Smooth muscle cell (in vitro differentiated cells): ENCODE results near the gene C9orf43. TPM values are rescaled to one million over a fixed set of nuclear protein-coding genes. Genes with fewer than 3 reads are reported as not detected.
A peak's percentile ranks its signal among the peaks of the same experiment; 100 is the strongest.
"Not testable (repeated sequence)": the region's sequence is repeated elsewhere in the genome, so short reads cannot be mapped to it uniquely, and the experiment has no call there.

Source experiments
- DNase-seq: peaks from one replicate; lab custom pipeline; 2025; ENCODE audit not compliant: unreplicated experiment; lab: John Stamatoyannopoulos, UW
- H2AFZ ChIP-seq: fragments of 200-600 bp; sonication (generic); 2 replicates; pipeline ENCODE4 v1.6.0; 2016; ENCODE audit warnings: antibody characterized with exemption, low read depth, mild to moderate bottlenecking
- H3F3A ChIP-seq: fragments of 200-600 bp; sonication (generic); 2 replicates; pipeline ENCODE4 v1.6.0; 2017; ENCODE audit warnings: antibody characterized with exemption, low read depth
- H3K27ac ChIP-seq: fragments of 200-600 bp; sonication (generic); 2 replicates; pipeline ENCODE4 v1.5.1; 2016; ENCODE audit warnings: low read depth, mild to moderate bottlenecking
- H3K27me3 ChIP-seq: fragments of 200-600 bp; sonication (generic); 2 replicates; pipeline ENCODE4 v1.6.1; 2016; ENCODE audit warnings: low read depth, mild to moderate bottlenecking
- H3K36me3 ChIP-seq: fragments of 200-600 bp; sonication (generic); 2 replicates; pipeline ENCODE4 v1.5.1; 2016; ENCODE audit warnings: low read depth
- H3K4me1 ChIP-seq: fragments of 200-600 bp; sonication (generic); 2 replicates; pipeline ENCODE4 v1.5.1; 2016; ENCODE audit warnings: low read depth
- H3K4me2 ChIP-seq: fragments of 200-600 bp; sonication (generic); 2 replicates; pipeline ENCODE4 v1.6.0; 2016; ENCODE audit warnings: mild to moderate bottlenecking
- H3K4me3 ChIP-seq: fragments of 200-600 bp; sonication (generic); 2 replicates; pipeline ENCODE4 v1.5.1; 2016; ENCODE audit warnings: mild to moderate bottlenecking
- H3K79me2 ChIP-seq: fragments of 200-600 bp; sonication (generic); 2 replicates; pipeline ENCODE4 v1.6.0; 2016; ENCODE audit warnings: low read depth, mild to moderate bottlenecking
- H3K9ac ChIP-seq: fragments of 200-600 bp; sonication (generic); 2 replicates; pipeline ENCODE4 v1.6.0; 2016; ENCODE audit warnings: low read depth
- H3K9me3 ChIP-seq: fragments of 200-600 bp; sonication (generic); replicated peaks from 2 replicates; pipeline ENCODE4 v1.5.1; 2016; ENCODE audit warnings: low read depth
- H4K20me1 ChIP-seq: fragments of 200-600 bp; sonication (generic); 2 replicates; pipeline ENCODE4 v1.6.0; 2016; ENCODE audit warnings: low read depth
- WGBS: methylation state at CpG from one replicate; pipeline ENCODE4 v1.1.7; 2016; ENCODE audit warnings: low lambda C conversion rate; 5-methylcytosine and 5-hydroxymethylcytosine counted together
- polyA plus RNA-seq: library from polyadenylated mRNA; unstranded; fragments of >200 nt; fragmentation: Nextera tagmentation; extraction: Ambion mirVana; gene quantifications from 2 replicates; pipeline ENCODE4 v1.2.1, GENCODE V29; 2016
- total RNA-seq: library from RNA; depleted of rRNA; stranded (reverse); fragments of >200 nt; gene quantifications from 2 replicates; pipeline ENCODE4 v1.2.3, GENCODE V29; 2014
- TF ChIP-seq, protein P1 (sequence below): fragments of 200-600 bp; sonication (generic); IDR thresholded peaks from 2 replicates; pipeline ENCODE4 v1.5.1; 2017; ENCODE audit warnings: borderline replicate concordance, mild to moderate bottlenecking, antibody characterized with exemption; ENCODE audit not compliant: insufficient read depth, poor library complexity, severe bottlenecking

C9orf43 gene
- total and polyA plus RNA-seq, 2 experiments from 2014 or later: 2.0 TPM; not detected in 1

DNA sequence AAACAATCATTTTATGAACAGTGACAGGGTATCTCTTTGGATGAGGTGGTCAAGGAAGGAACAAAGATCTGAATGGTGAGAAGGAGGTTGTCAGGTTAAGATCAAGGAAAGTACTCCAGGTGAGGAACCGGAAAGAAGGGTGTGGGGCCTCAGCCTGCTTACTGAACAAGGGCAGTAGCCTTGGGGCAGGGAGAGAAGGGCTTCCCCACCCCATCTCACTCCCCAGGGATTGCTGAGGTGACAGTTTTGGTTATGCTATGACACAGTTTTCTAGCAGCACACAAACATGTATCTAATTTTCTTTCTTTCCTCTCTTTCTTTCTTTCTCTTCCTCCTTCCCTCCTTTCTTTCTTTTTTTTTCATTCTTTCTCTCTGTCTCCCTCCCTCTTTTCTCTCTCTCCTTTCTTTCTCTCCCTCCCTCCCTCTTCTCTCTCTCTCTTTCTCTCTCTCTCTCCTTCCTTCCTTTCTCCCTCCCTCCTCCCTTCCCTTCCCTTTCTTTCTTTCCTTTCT is 29.6 kb upstream of the C9orf43 start:
- H3K79me2 ChIP-seq: no peaks in the 10 kb centered on the region
- H3K4me3 ChIP-seq: no peak overlapping the region
- no peak overlapping the region for H3K9ac ChIP-seq
- no peaks in the 10 kb centered on the region for H3K27me3 ChIP-seq
- WGBS: 50% methylated on average over 1 of the region's 1 CpG
- no peaks in the 10 kb centered on the region for H3K4me1 ChIP-seq
- H4K20me1 ChIP-seq: no peaks in the 10 kb centered on the region
- no peak overlapping the region for H2AFZ ChIP-seq
- H3K9me3 ChIP-seq: no peaks in the 10 kb centered on the region
- no peak for DNase-seq
- no peaks in the 10 kb centered on the region for H3K36me3 ChIP-seq
- H3K27ac ChIP-seq: no peak overlapping the region
- TF ChIP-seq, protein P1, sequence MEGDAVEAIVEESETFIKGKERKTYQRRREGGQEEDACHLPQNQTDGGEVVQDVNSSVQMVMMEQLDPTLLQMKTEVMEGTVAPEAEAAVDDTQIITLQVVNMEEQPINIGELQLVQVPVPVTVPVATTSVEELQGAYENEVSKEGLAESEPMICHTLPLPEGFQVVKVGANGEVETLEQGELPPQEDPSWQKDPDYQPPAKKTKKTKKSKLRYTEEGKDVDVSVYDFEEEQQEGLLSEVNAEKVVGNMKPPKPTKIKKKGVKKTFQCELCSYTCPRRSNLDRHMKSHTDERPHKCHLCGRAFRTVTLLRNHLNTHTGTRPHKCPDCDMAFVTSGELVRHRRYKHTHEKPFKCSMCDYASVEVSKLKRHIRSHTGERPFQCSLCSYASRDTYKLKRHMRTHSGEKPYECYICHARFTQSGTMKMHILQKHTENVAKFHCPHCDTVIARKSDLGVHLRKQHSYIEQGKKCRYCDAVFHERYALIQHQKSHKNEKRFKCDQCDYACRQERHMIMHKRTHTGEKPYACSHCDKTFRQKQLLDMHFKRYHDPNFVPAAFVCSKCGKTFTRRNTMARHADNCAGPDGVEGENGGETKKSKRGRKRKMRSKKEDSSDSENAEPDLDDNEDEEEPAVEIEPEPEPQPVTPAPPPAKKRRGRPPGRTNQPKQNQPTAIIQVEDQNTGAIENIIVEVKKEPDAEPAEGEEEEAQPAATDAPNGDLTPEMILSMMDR: no peak
- no peak overlapping the region for H3K4me2 ChIP-seq
- peaks cover 5% of the 10 kb centered on the region for H3F3A ChIP-seq

DNA sequence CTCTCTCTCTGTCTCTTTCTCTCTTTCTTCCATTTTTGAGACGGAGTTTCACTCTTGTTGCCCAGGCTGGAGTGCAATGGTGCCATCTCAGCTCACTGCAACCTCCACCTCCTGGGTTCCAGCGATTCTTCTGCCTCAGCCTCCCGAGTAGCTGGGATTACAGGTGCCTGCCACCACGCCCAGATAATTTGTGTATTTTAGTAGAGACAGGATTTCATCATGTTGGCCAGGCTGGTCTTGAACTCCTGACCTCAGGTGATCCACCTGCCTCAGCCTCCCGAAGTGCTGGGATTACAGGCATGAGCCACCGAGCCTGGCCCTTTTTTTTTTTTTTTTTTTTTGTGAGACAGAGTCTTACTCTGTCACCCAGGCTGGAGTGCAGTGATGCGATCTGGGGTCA is 29.1 kb upstream of the C9orf43 start:
- not testable (repeated sequence) for H3K4me2 ChIP-seq, H2AFZ ChIP-seq, H4K20me1 ChIP-seq, H3K79me2 ChIP-seq, H3K36me3 ChIP-seq, H3K9ac ChIP-seq, H3F3A ChIP-seq, H3K9me3 ChIP-seq, H3K4me3 ChIP-seq, H3K27me3 ChIP-seq, H3K4me1 ChIP-seq, DNase-seq
- 84% methylated on average over 6 of the region's 7 CpGs for WGBS
- peak overlapping the region; percentile 46 for H3K27ac ChIP-seq

DNA sequence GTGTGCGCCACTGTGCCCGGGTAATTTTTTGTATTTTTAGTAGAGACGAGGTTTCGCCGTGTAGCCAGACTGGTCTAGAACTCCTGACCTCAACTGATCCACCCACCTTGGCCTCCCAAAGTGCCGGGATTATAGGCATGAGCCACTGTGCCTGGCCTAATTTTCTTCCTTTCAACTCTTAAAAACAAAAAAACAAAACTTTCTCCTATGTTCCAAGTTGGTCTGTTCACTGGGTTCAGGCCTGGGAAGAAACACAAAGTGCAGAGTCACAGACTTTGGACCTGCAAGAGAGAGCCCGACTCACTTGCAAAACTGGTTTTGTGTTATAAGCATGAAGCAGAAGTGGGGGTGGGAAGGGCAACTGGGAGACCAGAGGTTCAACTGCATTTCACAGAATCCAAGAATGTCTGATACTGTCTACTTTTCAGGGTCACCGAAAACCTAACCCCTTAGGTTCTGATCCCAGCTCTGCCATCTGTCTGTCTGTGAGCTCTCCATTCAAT is 28.6 kb upstream of the C9orf43 start:
- H3K36me3 ChIP-seq: no peaks in the 10 kb centered on the region
- peak overlapping the region; percentile 46 for H3K27ac ChIP-seq
- no peaks in the 10 kb centered on the region for H3K9me3 ChIP-seq
- no peaks in the 10 kb centered on the region for H3K79me2 ChIP-seq
- H3K27me3 ChIP-seq: no peaks in the 10 kb centered on the region
- H3K9ac ChIP-seq: no peak overlapping the region
- H4K20me1 ChIP-seq: no peaks in the 10 kb centered on the region
- H3K4me2 ChIP-seq: no peak overlapping the region
- H3K4me1 ChIP-seq: no peaks in the 10 kb centered on the region
- peaks cover 5% of the 10 kb centered on the region for H3F3A ChIP-seq
- DNase-seq: no peak
- TF ChIP-seq, protein P1: no peak
- WGBS: 74% methylated on average over 8 of the region's 8 CpGs
- no peak overlapping the region for H2AFZ ChIP-seq
- H3K4me3 ChIP-seq: no peak overlapping the region

DNA sequence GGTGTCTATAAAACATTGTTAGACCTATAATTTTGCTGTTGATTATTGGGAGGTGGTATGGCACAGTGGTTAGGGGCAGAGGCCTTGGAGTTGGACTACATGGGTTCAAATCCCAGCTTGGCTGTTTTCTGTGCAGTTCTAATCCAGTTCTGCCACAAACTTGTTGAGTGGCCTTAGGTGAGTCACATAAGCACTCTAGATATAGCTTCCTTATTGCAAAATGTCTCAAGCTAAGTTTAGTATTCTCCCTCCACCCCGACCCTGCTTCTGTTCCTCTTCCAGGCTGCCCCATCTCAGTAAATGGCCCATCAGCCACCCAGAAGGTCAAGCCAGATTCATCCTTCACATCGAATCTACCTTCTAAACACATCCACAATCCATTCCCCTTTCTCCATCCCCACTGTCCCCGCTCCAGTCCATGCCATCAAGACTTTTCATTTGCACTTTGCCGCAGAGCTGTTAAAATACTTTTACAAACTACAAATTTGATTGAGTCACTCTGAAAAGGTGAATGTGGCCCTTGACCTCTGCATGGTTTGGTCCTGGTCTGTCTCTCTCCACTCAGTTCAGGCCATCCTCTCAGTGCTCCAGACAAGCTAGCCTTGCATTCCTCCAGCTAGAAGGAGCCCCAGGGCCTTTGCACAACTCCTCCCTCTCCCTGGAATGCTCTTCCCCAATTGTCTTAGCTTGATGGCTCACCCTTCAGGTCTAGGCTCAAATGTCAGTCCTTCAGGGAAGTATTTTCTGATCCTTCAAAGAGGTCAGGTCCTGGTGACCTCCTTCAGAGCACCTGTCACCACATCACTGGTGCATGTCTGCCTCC is 23.8 kb upstream of the C9orf43 start:
- Histone ChIP-seq H3K4me2 (no peak overlapping the region), H4K20me1 (no peaks in the 10 kb centered on the region), H3F3A (peaks cover 5% of the 10 kb centered on the region), H3K27ac (no peak overlapping the region), H3K36me3 (no peaks in the 10 kb centered on the region), H3K4me3 (no peak overlapping the region), H3K4me1 (no peaks in the 10 kb centered on the region), H3K79me2 (no peaks in the 10 kb centered on the region), H3K9me3 (no peaks in the 10 kb centered on the region), H3K9ac (no peak overlapping the region), H3K27me3 (no peaks in the 10 kb centered on the region), H2AFZ (no peak overlapping the region)
- no peak for DNase-seq
- 94% methylated on average over 4 of the region's 4 CpGs for WGBS
- TF ChIP-seq, protein P1: no peak
